Calu3 (cell line): Measurements from ENCODE around the gene CELA3A. TPM values are rescaled to one million over a fixed set of nuclear protein-coding genes. Genes with fewer than 3 reads are reported as not detected.
"Not testable (repeated sequence)": the region's sequence is repeated elsewhere in the genome, so short reads cannot be mapped to it uniquely, and the experiment has no call there.

ENCODE experiments used
- BruUV-seq: library from RNA; stranded (reverse); fragments of 400-500 nt; replicated peaks from 2 replicates; lab custom pipeline; 2021; lab: Mats Ljungman, UMichigan
- CTCF ChIA-PET: fragments of 300-600 bp; sonication (Branson Sonifier 250); formaldehyde crosslinking; loops from one replicate; lab custom pipeline; 2022; ENCODE audit warnings: antibody characterized with exemption; lab: Charles Lee
- DNase-seq: peaks from one replicate; pipeline ENCODE4 v3.0.0; 2022
- H3K27ac Mint-ChIP-seq: one replicate; pipeline ENCODE4 v1.8.0; 2022; ENCODE audit warnings: mixed read lengths; ENCODE audit not compliant: unreplicated experiment
- H3K27me3 Mint-ChIP-seq: one replicate; pipeline ENCODE4 v1.8.0; 2022; ENCODE audit warnings: mixed read lengths; ENCODE audit not compliant: unreplicated experiment
- H3K36me3 Mint-ChIP-seq: one replicate; pipeline ENCODE4 v1.8.0; 2022; ENCODE audit warnings: mild to moderate bottlenecking, moderate library complexity, mixed read lengths; ENCODE audit not compliant: insufficient read depth, unreplicated experiment
- H3K4me1 Mint-ChIP-seq: one replicate; pipeline ENCODE4 v1.8.0; 2022; ENCODE audit warnings: mild to moderate bottlenecking, low read depth, mixed read lengths; ENCODE audit not compliant: unreplicated experiment
- H3K4me3 Mint-ChIP-seq: one replicate; pipeline ENCODE4 v1.8.0; 2022; ENCODE audit warnings: mild to moderate bottlenecking, low read depth, moderate library complexity, mixed read lengths; ENCODE audit not compliant: unreplicated experiment
- H3K9me3 Mint-ChIP-seq: one replicate; pipeline ENCODE4 v1.8.0; 2022; ENCODE audit warnings: low read depth, mixed read lengths; ENCODE audit not compliant: unreplicated experiment
- intact Hi-C: fragments of 100-400 bp; cut with micrococcal nuclease; formaldehyde crosslinking; loops from one replicate; pipeline ENCODE4 v1.10.0; 2022; ENCODE audit not compliant: unreplicated experiment
- total RNA-seq: library from RNA; stranded (reverse); gene quantifications from 2 replicates; pipeline ENCODE4 v1.2.3, GENCODE V29; 2022

Gene CELA3A
- total RNA-seq, 1 experiment from 2014 or later = not detected

DNA sequence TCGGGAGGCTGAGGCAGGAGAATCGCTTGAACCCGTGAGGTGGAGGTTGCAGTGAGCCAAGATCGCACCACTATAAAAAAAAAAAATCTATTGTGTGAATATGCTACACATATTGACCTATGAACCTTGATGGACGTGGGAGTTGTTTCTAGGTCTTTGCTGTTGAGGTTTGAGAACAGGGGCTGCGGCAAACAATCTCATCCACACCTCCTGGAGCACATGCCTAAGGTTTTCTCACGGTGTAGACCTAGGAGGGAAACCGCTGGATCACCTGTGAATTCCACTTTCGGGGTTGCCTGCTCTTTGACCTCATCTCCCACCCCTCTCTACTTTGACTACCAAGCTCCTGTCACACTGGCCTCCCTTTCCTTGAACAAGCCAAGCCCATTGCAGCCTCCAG, 26.2 kb upstream of the CELA3A start:
- intact Hi-C loops, DNase-seq, H3K27me3 Mint-ChIP-seq, H3K9me3 Mint-ChIP-seq, CTCF ChIA-PET, BruUV-seq, H3K4me3 Mint-ChIP-seq: not testable (repeated sequence)
- peaks cover 15% of the 10 kb centered on the region for H3K36me3 Mint-ChIP-seq
- peak overlapping the region; percentile 22 for H3K27ac Mint-ChIP-seq
- H3K4me1 Mint-ChIP-seq = peaks cover 17% of the 10 kb centered on the region

DNA sequence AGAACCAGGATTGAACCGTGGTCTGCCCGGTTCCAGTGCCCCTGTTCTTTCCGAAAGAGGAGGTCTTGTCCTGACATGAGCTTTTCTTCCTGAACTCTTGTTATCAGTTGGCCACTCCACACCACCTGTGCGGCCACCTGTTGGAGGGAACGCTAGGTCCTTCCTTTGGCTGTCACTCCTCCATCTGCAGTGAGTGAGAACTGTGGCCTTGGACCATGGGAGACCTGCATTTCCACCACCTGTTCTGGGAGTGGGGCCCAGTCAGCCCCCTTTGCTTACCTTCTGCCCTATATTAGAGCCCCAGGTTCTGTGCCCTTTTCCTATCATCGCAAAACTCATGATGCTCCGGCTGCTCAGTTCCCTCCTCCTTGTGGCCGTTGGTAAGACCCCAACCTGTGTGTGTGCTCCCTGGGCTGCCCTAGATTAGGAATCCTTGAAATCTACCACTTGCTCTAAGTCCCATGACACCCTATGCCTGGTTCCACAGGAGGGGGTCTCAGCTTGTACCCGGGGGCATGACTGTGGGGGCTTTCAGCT, 24.7 kb upstream of the CELA3A start, which contains the start of gene CELA3B:
Gene CELA3B (plus strand): TSS at position 320 of the 537 bp plus-strand sequence. CDS start 18 bp downstream, at position 338.
- H3K4me1 Mint-ChIP-seq, BruUV-seq, H3K9me3 Mint-ChIP-seq, CTCF ChIA-PET, intact Hi-C loops, DNase-seq, H3K27me3 Mint-ChIP-seq, H3K4me3 Mint-ChIP-seq: not testable (repeated sequence)
- H3K36me3 Mint-ChIP-seq = peaks cover 15% of the 10 kb centered on the region
- H3K27ac Mint-ChIP-seq = peak within 1 kb of the TSS; percentile 22

DNA sequence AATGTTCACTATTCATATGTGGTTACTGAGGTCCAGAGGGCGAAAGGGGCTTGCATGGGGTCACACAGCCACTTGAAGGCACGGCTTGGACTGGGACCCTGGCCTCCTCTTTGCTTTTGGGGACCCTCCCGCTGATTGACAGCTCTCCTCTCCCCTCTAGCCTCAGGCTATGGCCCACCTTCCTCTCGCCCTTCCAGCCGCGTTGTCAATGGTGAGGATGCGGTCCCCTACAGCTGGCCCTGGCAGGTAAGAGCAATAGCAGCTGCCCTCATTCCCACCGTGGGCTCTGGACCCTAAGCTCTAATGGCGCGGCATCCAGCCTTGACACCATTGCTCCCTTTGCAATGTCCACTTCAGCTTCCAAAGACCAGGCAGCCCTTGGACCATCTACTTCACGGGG, 23.2 kb upstream of the CELA3A start:
- BruUV-seq, DNase-seq, CTCF ChIA-PET, intact Hi-C loops, H3K4me1 Mint-ChIP-seq, H3K27me3 Mint-ChIP-seq, H3K27ac Mint-ChIP-seq, H3K4me3 Mint-ChIP-seq, H3K9me3 Mint-ChIP-seq: not testable (repeated sequence)
- H3K36me3 Mint-ChIP-seq = peaks cover 15% of the 10 kb centered on the region

DNA sequence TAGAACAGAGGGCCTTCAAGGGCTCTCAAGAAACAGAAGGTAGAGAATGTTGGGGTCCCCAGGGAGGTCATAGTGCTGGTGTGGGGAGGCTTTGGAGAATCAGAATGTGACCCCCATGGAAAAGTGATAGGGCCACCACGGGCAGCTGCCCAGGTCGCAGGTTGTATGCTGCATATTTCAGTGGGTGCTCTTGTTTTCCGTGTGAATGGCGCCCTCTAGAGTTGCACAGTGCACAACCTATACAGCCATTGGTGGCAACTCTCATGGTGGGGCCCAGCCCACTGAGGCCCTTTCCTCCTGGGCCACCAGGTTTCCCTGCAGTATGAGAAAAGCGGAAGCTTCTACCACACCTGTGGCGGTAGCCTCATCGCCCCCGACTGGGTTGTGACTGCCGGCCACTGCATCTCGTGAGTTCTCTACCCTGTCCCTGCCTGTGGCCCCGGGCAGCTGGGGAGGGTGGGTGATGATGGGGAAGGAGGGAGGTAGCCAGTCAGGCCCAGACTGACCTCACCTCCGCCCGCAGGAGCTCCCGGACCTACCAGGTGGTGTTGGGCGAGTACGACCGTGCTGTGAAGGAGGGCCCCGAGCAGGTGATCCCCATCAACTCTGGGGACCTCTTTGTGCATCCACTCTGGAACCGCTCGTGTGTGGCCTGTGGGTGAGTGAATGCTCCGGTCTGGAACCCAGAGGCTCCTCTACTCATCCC, 20.8 kb upstream of the CELA3A start:
- H3K9me3 Mint-ChIP-seq, H3K4me3 Mint-ChIP-seq, H3K27ac Mint-ChIP-seq, BruUV-seq, intact Hi-C loops, H3K4me1 Mint-ChIP-seq, H3K36me3 Mint-ChIP-seq, H3K27me3 Mint-ChIP-seq: not testable (repeated sequence)
- CTCF ChIA-PET = interaction anchor here (0.7 kb wide), 1 partner anchor 25 kb away, joined by 4 read pairs; no protein-coding TSS in a partner anchor
- peak; percentile 35 for DNase-seq

DNA sequence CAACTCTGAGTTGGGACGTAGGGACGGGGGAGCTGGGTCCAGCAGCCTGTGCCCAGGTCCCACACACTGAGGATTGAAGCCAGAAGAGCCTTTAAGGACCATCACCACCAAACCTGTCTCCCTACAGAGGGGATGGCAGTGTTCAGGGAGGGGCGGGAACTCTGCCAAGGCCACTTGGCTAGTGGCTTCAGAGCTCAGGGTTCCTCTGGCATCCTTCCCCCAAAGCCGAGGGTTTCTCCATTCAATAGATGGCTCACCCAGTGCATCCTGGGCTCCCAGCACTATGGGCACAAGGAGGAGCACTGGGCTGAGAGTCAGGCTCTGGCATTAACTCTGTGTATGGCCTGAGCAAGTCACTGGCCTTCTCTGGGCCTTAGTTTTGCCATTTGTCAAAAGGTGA, 20.2 kb upstream of the CELA3A start:
- CTCF ChIA-PET = interaction anchor here (0.7 to 0.8 kb wide), 2 partner anchors 24 to 155 kb away, joined by 3 to 4 read pairs; no protein-coding TSS in a partner anchor
- intact Hi-C loops, H3K36me3 Mint-ChIP-seq, H3K27ac Mint-ChIP-seq, H3K4me1 Mint-ChIP-seq, H3K9me3 Mint-ChIP-seq, BruUV-seq, H3K27me3 Mint-ChIP-seq, H3K4me3 Mint-ChIP-seq, DNase-seq: not testable (repeated sequence)

DNA sequence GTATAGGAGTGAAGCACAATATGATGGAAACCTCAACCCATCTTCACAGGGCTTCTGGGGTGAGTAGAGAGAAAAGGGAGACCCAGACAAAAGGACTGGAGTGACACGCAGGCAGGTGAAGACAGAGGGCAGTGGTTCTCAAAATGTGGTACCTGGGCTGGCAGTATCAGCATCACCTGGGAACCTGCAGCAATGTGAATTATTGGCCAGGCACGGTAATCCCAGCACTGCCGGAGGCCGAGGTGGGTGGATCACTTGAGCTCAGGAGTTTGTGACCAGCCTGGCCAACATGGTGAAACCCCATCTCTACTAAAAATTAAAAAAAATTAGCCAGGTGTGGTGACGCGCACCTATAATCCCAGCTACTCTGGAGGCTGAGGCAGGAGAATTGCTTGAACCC, 19.3 kb upstream of the CELA3A start:
- intact Hi-C loops, H3K4me3 Mint-ChIP-seq, BruUV-seq, H3K9me3 Mint-ChIP-seq, H3K36me3 Mint-ChIP-seq, DNase-seq, H3K27ac Mint-ChIP-seq, H3K4me1 Mint-ChIP-seq, H3K27me3 Mint-ChIP-seq: not testable (repeated sequence)
- CTCF ChIA-PET = interaction anchor here (0.8 kb wide), 1 partner anchor 155 kb away, joined by 3 read pairs; no protein-coding TSS in a partner anchor

DNA sequence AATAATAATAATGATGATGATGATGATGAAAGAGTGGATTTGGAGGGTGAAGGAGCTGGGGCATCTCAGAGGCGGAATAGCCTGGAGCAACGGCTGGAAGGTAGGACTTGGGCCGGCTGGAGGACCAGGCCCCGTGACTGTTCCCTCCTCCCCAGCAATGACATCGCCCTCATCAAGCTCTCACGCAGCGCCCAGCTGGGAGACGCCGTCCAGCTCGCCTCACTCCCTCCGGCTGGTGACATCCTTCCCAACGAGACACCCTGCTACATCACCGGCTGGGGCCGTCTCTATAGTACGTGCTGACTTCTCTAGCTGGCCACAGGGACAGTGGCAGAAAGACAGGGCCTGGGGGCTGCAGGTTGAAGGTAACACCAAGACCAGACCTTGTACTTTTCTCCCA, 17.9 kb upstream of the CELA3A start:
- CTCF ChIA-PET, H3K4me3 Mint-ChIP-seq, BruUV-seq: not testable (repeated sequence)

DNA sequence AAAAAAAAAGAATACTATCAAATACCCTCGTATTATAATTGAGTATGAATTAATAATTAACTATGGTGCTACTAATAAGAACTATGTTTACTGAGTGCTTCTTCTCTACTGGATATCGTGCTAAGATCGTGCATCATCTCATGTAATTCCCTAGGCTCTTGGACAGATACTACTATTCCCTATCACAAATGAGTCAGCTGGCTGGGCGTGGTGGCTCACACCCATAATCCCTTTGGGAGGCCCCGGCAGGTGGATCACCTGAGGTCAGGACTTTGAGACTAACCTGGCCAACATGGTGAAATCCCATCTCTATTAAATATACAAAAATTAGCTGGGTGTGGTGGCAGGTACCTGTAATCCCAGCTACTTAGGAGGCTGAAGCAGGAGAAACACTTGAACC, 15.6 kb upstream of the CELA3A start:
- H3K4me3 Mint-ChIP-seq, intact Hi-C loops, H3K4me1 Mint-ChIP-seq, H3K27ac Mint-ChIP-seq, H3K9me3 Mint-ChIP-seq, H3K27me3 Mint-ChIP-seq, BruUV-seq, DNase-seq, H3K36me3 Mint-ChIP-seq: not testable (repeated sequence)
- CTCF ChIA-PET = interaction anchor here (0.7 kb wide), 1 partner anchor 13 kb away, joined by 3 read pairs; no protein-coding TSS in a partner anchor

More for the DNA sequence above, 17.9 kb upstream of the CELA3A start:
- H3K27ac Mint-ChIP-seq, H3K9me3 Mint-ChIP-seq, intact Hi-C loops, H3K36me3 Mint-ChIP-seq, H3K4me1 Mint-ChIP-seq, DNase-seq, H3K27me3 Mint-ChIP-seq: not testable (repeated sequence)

DNA sequence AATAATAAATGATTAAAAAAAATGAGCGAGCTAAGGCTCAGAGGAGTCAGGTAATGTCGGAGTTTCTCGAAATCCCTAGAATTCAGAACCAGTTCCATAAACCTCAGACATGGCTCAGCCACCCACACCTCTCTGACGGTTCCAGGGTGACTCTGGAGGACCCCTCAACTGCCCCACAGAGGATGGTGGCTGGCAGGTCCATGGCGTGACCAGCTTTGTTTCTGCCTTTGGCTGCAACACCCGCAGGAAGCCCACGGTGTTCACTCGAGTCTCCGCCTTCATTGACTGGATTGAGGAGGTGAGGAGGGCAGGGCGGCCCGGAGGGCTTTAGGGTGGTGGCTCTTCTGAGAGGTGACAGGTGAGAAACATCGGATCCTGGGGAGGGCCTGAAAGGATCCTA, 15.1 kb upstream of the CELA3A start:
- BruUV-seq, DNase-seq, H3K9me3 Mint-ChIP-seq, H3K36me3 Mint-ChIP-seq, H3K27me3 Mint-ChIP-seq, H3K27ac Mint-ChIP-seq, intact Hi-C loops, H3K4me3 Mint-ChIP-seq, H3K4me1 Mint-ChIP-seq: not testable (repeated sequence)
- CTCF ChIA-PET = interaction anchor here (0.7 kb wide), 1 partner anchor 13 kb away, joined by 3 read pairs; no protein-coding TSS in a partner anchor
